Skeletal muscle satellite cell (primary cell): Measurements from ENCODE around the gene SLC39A11.

ENCODE experiments used
- H3K27me3 ChIP-seq: 2 replicates; pipeline ENCODE4 v1.7.0; 2013; ENCODE audit warnings: low read length; ENCODE audit not compliant: control insufficient read depth, insufficient read depth
- H3K36me3 ChIP-seq: 2 replicates; pipeline ENCODE4 v1.7.0; 2013; ENCODE audit warnings: mild to moderate bottlenecking, control low read depth, low read length; ENCODE audit not compliant: insufficient read depth
- H3K4me1 ChIP-seq: 2 replicates; pipeline ENCODE4 v1.7.0; 2013; ENCODE audit warnings: low read length; ENCODE audit not compliant: control insufficient read depth, insufficient read depth
- H3K4me2 ChIP-seq: 2 replicates; pipeline ENCODE4 v1.7.0; 2013; ENCODE audit warnings: mild to moderate bottlenecking, low read length
- H3K4me3 ChIP-seq: 2 replicates; pipeline ENCODE4 v1.7.0; 2013; ENCODE audit warnings: low read length
- H3K9ac ChIP-seq: 2 replicates; pipeline ENCODE4 v1.7.0; 2013; ENCODE audit warnings: mild to moderate bottlenecking, low read depth, low read length, moderate library complexity
- H3K9me3 ChIP-seq: replicated peaks from 2 replicates; pipeline ENCODE4 v1.7.0; 2013; ENCODE audit warnings: mild to moderate bottlenecking, control low read depth, low read length

SLC39A11 gene

GRCh38 chr17:72870367-72870985 is 222.0 kb downstream of the SLC39A11 start:
- no peaks in the 10 kb centered on the region for H3K36me3 ChIP-seq
- no peak overlapping the region for H3K4me2 ChIP-seq
- H3K4me3 ChIP-seq: no peak overlapping the region
- no peaks in the 10 kb centered on the region for H3K9me3 ChIP-seq
- no peaks in the 10 kb centered on the region for H3K4me1 ChIP-seq
- H3K9ac ChIP-seq: no peak overlapping the region
- H3K27me3 ChIP-seq: no peaks in the 10 kb centered on the region

GRCh38 chr17:72869630-72870029 is 222.9 kb downstream of the SLC39A11 start:
- Histone ChIP-seq H3K9ac (no peak overlapping the region), H3K27me3 (no peaks in the 10 kb centered on the region), H3K36me3 (no peaks in the 10 kb centered on the region), H3K9me3 (no peaks in the 10 kb centered on the region), H3K4me2 (no peak overlapping the region), H3K4me3 (no peak overlapping the region), H3K4me1 (no peaks in the 10 kb centered on the region)

GRCh38 chr17:72865954-72866353 is 226.5 kb downstream of the SLC39A11 start:
- no peaks in the 10 kb centered on the region for H3K36me3 ChIP-seq
- H3K9ac ChIP-seq: no peak overlapping the region
- H3K27me3 ChIP-seq: no peaks in the 10 kb centered on the region

GRCh38 chr17:72863526-72864211 is 228.8 kb downstream of the SLC39A11 start:
- Histone ChIP-seq H3K4me3 (no peak overlapping the region), H3K36me3 (no peaks in the 10 kb centered on the region), H3K9ac (no peak overlapping the region), H3K9me3 (no peaks in the 10 kb centered on the region), H3K4me2 (no peak overlapping the region), H3K4me1 (no peaks in the 10 kb centered on the region), H3K27me3 (no peaks in the 10 kb centered on the region)

More at GRCh38 chr17:72865954-72866353, 226.5 kb downstream of the SLC39A11 start:
- Histone ChIP-seq H3K4me1 (no peaks in the 10 kb centered on the region), H3K9me3 (no peaks in the 10 kb centered on the region), H3K4me3 (no peak overlapping the region), H3K4me2 (no peak overlapping the region)

GRCh38 chr17:72862276-72862999 is 230.1 kb downstream of the SLC39A11 start:
- Histone ChIP-seq H3K4me3 (no peak overlapping the region), H3K27me3 (no peaks in the 10 kb centered on the region), H3K4me2 (no peak overlapping the region), H3K4me1 (no peaks in the 10 kb centered on the region), H3K9me3 (no peaks in the 10 kb centered on the region), H3K9ac (no peak overlapping the region), H3K36me3 (no peaks in the 10 kb centered on the region)

GRCh38 chr17:72861811-72862210 is 230.7 kb downstream of the SLC39A11 start:
- Histone ChIP-seq H3K4me3 (no peak overlapping the region), H3K36me3 (no peaks in the 10 kb centered on the region), H3K27me3 (no peaks in the 10 kb centered on the region), H3K9ac (no peak overlapping the region), H3K4me1 (no peaks in the 10 kb centered on the region), H3K4me2 (no peak overlapping the region), H3K9me3 (no peaks in the 10 kb centered on the region)

GRCh38 chr17:72860778-72861177 is 231.7 kb downstream of the SLC39A11 start:
- H3K9ac ChIP-seq: no peak overlapping the region
- no peaks in the 10 kb centered on the region for H3K4me1 ChIP-seq
- no peak overlapping the region for H3K4me3 ChIP-seq
- H3K4me2 ChIP-seq: no peak overlapping the region
- no peaks in the 10 kb centered on the region for H3K36me3 ChIP-seq
- no peaks in the 10 kb centered on the region for H3K27me3 ChIP-seq
- no peaks in the 10 kb centered on the region for H3K9me3 ChIP-seq

- Histone ChIP-seq H3K9ac (no peak overlapping the region), H3K4me3 (no peak overlapping the region), H3K9me3 (no peaks in the 10 kb centered on the region), H3K36me3 (no peaks in the 10 kb centered on the region), H3K4me2 (no peak overlapping the region), H3K4me1 (no peaks in the 10 kb centered on the region), H3K27me3 (no peaks in the 10 kb centered on the region)
Observed at GRCh38 chr17:72858826-72859495, 233.5 kb downstream of the SLC39A11 start.

GRCh38 chr17:72853440-72854415 is 238.8 kb downstream of the SLC39A11 start:
- Histone ChIP-seq H3K4me2 (no peak overlapping the region), H3K4me1 (peaks cover 3% of the 10 kb centered on the region), H3K9ac (no peak overlapping the region), H3K4me3 (no peak overlapping the region), H3K9me3 (no peaks in the 10 kb centered on the region), H3K27me3 (no peaks in the 10 kb centered on the region), H3K36me3 (no peaks in the 10 kb centered on the region)

GRCh38 chr17:72852277-72852938 is 240.1 kb downstream of the SLC39A11 start:
- Histone ChIP-seq H3K27me3 (no peaks in the 10 kb centered on the region), H3K9ac (no peak overlapping the region), H3K4me2 (no peak overlapping the region), H3K4me3 (no peak overlapping the region), H3K9me3 (no peaks in the 10 kb centered on the region), H3K36me3 (no peaks in the 10 kb centered on the region), H3K4me1 (peaks cover 3% of the 10 kb centered on the region)
